Stimulated activated naive CD8-positive, alpha-beta T cell treated with anti-CD3 and anti-CD28 coated beads, Interleukin-15, Interleukin-2, amounts not matched to agents 100 U/mL and 50 U/mL, for 24 hours (primary cell): ENCODE results near the gene CXCL8.
"Not testable (repeated sequence)": the region's sequence is repeated elsewhere in the genome, so short reads cannot be mapped to it uniquely, and the experiment has no call there.

ENCODE experiments used
- ATAC-seq: fragments of 150-1000 bp; cut with Tn5 transposase; one replicate; pipeline ENCODE4 v1.10.0; 2021
- DNase-seq: peaks from one replicate; pipeline ENCODE4 v3.0.0; 2021

Gene CXCL8

DNA sequence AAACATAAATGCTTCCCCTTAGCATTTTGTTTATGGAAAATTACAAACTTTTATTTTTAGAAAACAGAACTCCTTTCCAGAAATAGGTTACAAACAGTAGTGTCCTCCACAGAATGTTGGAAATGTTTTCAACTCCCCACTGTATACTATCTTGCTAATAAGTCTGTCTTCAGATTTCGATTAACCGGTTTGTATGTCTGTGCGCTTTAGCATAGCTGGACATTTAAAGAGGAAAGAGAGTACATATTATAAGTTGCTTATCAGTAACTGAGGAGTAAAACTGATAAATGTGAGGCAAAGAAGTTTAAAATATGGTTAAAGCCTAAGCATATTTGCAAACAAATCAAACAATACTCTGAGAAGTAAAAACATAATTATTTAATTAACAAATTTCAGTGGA, 3.4 kb downstream of the CXCL8 start:
- ATAC-seq, result no peak
- no peak for DNase-seq

DNA sequence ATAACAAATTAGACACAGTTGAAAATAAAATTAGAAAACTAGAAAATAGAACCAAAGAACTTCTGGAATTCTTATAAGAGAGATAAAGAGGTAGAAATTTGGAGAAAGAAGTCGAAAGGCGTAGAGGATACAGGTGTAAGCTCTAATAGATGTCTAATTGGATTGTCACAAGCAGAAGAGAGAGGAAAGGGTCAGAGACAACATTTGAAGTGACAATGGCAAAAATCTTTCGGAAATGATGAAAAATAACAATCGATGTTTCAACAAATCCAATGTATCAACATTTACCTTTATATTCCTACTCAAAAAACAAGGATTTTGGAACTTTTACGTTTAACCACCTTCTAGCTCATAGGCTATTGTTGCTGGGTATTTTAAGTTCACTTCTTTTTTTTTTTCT, 3.8 kb downstream of the CXCL8 start:
- no peak for ATAC-seq

DNA sequence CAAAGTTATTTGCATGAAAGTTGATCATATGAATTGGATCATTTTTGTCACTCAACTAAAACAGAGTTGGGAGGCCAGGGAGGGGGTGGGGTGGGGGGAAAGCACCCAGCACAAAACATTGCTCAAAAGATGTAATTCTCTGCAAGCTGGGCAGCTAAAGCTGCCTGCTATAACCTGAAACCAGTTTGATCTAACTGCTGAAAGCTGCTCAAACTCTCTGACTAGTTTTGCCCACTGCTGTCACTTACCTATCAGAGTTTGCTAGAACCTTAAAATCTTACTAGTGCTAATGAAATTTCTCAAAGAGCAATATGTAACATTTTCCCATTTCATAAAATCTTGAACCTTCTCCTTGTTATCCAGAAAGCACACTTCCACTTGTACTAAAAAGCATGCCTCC, 10.4 kb downstream of the CXCL8 start:
- DNase-seq (no peak), ATAC-seq (no peak)

More for the DNA sequence above, 3.8 kb downstream of the CXCL8 start:
- DNase-seq, result no peak

DNA sequence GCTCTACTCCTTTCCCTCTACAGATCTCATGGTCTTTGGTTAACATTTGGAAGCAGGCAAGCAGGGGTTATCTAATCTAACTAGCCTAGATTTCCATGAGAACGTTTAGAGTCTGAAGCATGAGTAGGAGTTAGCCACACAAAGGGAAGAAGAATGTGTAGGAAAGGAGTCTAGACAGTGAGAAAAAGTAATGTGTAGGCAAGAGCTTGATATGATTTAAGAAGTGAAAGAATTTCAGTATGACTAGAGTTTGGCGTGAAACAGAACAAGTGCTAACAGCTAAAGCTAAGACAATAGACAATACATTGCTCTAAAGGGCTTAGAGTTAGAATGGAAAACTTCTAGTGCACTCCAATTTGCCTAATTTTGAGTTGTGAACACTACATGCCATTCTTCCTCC, 10.8 kb downstream of the CXCL8 start:
- DNase-seq, result no peak
- ATAC-seq, result no peak

DNA sequence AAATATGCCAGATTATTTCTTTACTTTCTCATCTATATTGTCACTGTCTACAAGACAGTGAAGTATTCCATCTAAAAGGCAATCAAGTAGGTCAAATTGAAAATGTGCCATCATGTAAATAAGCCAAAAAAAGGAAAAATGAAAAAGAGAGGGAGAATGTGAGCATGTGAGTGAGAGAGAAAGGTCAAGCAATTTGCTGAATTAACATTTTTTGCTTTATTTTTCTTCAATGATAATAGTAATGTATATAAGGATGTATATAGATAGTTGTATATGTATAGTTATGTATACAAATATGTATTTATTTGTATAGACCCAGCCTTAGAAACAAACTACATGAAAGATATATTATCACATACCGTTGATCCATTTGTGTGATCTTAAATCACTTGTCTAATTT, 11.5 kb downstream of the CXCL8 start:
- ATAC-seq, result no peak
- no peak for DNase-seq

DNA sequence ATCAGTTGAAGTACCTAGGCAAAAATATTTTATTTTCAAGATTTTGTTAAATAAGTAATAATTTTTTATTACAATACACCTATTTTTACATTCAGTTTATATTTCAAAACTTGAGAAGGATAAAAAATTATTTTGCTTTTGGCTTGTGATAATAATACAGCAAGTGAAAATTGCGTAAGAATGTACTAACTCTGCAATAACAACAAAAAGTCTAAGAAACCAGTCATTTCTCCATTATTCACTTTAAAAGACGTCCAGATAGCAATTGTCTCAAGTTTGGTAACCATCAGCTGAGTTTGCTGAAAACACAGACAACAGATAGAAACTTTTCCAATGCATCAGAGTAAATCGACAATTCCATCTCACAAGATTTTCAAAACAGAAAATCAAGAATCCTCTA, 12.1 kb downstream of the CXCL8 start:
- DNase-seq, result no peak
- ATAC-seq, result no peak

DNA sequence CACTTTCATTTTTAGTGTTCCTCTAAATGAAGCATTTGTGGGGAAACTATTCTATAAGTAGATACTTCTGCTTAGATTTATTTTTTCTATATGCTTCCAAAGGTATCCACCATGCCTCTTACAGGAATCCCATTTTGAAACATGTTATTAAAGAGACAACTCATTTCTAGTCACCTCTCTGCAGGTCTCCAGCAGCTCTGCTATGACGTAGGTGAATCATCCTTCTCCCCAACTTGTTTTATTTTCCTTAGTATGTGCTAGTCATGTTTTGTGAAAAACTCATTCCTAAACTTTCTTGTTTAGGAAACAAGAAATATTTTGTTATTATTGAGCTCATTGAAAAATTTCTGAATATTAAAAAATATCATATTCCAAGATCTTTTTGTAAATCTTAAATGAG, 12.8 kb downstream of the CXCL8 start:
- DNase-seq, result no peak
- ATAC-seq, result no peak

DNA sequence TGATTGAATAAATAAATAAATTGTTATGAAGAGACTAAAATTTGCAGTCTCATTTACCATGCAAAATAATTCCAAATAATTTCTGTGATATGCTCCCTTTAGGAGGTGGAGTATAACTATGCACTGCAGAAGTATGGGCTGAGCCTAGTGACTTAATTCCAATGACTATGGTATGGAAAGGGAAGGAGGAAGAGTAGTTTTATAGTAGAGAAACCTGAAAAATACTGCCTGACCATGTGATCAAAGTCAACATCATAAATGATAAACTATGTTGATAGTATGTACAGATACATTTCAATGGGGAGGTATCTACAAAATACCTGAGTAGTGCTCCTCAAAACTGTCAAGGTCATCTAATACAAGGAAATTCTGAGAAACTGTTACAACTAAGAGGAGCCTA, 14.6 kb downstream of the CXCL8 start:
- no peak for ATAC-seq
- DNase-seq, result no peak

DNA sequence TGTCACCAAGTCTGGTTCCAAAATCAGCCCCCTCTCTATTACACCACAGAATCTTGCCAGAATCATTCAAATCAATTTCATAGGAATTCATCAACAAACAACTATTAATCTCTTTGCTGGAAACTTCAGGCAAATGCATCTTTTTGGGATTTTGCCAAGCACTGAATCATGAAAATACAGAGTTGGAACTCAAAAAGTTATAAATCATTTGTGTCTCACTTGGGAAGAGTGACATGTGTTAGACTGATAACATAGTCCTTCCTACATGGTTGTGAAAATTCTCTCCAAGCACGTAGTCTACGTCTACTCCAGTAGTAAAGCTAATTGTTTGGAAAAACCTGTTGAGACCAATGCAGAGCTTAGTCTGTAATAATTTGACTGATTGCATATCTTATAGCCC, 19.0 kb downstream of the CXCL8 start:
- no peak for DNase-seq
- no peak for ATAC-seq

DNA sequence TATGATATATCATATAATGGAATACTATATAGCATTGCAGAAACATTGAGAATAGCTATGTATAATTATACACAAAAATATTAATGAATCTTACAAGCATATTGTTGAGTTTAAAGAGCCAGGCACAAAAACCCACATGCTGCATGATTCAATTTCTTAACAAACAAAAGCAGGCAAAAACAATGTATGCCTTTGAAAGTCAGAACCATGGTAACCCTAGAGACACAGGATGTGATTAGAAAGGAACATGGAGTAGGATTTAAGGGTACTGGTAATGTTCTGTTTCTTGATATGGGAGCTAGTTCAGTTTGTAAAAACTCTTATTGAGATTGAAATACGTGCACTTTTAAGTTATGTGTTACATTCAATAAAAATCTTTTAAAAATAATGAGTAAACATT, 21.5 kb downstream of the CXCL8 start:
- no peak for ATAC-seq

DNA sequence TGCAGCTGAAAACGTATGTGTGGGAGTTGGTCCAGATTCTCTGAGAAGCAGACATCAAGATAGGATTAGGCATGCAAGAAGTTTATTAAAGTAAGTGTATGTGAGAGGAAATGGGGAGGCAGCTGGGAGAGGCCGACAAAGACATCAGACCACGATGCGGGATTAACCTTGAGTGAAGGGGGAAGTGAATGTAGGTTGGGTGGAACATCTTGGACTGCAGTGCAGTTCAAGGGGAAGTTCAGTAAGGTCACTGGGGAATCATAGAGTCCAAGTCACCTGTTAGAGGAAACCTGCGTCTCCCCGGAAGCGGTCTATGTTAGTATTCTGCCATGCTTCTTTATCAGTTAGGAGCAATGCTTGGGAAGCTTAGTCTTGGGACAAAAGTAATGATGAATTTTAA, 22.0 kb downstream of the CXCL8 start:
- no peak for ATAC-seq
- no peak for DNase-seq

More for the DNA sequence above, 21.5 kb downstream of the CXCL8 start:
- no peak for DNase-seq

DNA sequence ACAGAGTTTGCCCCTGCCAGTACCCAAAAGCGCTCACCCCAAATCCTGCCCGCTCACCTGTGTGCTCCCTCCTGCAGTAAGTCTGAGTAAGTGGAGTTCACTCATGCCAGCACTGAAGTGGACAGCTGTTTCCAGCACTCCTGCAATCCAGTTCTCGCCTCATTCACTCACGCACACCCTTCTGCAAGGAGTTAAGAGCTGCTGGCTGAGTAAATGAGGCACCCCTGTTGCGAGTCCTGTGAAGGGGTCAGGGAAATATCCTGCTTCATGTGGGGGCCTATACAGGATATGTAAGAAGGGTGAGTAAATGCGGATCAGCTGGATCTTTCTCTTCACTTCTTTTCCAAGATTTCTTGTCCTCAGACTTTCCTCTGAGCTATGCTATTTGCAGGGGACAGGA, 23.5 kb downstream of the CXCL8 start:
- ATAC-seq, result no peak

DNA sequence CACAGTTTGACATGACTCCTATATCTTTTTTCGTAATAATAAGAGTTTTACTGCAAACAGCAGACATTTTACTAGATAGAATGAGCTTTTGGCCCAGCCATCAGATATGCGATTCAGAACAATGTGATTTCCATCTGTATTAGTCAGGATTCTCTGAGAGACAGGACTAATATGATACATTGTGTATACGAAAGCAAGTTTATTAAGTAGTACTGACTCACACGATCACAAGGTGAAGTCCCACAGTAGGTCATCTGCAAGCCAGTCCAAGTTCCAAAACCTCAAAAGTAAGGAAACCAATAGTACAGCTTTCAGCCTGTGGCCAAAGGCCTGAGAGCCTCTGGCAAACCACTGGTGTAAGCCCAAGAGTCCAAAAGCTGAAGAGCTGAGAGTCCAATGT, 24.1 kb downstream of the CXCL8 start:
- DNase-seq (no peak), ATAC-seq (no peak)

More for the DNA sequence above, 23.5 kb downstream of the CXCL8 start:
- DNase-seq, result no peak

DNA sequence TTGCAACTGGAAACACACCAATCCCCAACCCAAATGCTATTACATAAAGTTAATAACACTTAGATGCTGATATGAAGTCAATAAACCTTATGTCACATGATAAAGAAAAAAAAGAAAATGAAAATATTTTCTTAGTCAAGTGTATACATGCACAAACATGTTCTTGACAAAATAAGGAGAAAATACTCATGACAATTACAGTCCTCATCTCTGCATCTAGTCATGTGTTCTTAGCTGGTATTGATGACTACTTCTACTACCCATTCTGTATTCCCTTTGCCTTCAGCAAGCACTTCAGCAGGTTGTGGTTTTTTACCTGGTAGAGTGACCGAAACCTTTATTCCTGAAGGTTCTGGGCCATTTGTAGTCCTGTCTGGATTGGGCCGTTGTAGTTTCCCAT, 24.9 kb downstream of the CXCL8 start:
- DNase-seq (no peak), ATAC-seq (no peak)

DNA sequence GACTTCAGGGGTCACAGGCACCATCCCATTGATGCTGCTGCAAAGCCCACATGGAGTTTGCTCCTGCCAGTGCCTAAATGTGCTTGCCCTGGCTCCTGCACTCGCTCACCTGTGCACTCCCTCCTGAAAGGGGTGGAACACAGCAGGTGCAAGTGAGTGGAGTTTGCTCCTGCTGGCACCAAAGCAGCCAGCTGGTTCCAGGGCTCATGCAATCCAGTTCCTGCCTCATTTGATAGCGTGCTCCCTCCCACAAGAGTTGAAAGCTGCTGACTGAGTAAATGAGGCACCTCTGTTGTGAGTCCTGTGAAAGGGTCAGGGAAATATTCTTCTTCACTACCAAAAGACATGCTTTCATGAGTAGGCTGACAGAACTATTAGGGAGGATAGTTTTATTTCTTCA, 30.5 kb downstream of the CXCL8 start:
- ATAC-seq, result no peak
- no peak for DNase-seq

DNA sequence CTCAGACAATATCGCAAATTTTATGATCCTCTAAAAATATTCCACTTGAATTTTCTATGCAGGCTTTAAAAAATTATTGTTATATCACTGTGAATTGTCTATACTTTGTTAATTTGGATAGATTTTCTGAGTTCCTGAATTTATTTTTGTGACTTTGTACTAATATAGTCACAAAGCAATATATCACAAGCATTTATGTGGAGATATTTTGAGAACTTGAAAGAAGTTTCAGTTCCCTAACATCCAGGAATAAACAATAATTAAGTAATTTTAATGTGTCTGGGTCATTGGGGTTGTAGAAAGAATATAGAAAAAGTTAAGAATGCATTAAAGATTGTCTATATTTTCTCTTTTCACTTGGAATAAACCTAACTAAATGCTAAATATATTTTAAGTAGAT, 32.0 kb downstream of the CXCL8 start:
- no peak for ATAC-seq
- no peak for DNase-seq

DNA sequence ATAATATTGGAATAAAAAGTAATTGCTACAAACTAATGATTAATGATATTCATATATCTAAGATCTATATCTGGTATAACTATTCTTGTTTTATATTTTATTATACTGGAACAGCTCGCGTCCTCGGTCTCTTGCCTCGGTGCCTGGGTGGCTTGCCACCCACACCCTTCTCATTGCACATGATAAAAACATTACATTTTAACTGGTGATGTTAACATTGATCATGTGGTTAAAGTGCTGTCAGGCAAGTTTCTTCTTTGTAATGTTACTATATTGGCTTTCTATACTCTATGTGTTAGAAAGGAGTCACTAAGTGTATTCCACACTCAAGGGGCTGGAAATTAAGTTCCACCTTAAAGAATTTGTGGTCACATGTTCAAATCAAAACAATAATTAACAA, 34.0 kb downstream of the CXCL8 start:
- not testable (repeated sequence) for DNase-seq

DNA sequence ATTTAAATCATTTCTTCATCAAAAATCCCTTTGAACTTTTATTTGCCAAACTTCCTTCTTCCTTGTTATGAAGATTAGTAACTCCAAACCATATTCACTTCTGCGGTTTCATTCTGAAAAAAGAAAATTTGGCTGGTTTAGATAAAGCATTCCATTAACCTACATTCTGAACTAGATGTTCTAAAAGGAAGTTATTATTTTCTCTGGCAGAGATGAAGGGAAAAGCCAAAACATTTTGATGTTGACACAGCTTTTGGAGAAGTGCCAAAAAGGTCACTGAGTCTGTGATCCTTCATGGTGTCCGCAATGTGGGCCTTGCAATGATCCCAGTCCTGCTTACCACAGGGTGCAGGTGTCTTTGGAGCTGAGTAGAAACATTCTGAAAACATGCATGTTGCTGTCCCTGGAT, 36.0 kb downstream of the CXCL8 start:
- DNase-seq (no peak), ATAC-seq (no peak)

More for the DNA sequence above, 34.0 kb downstream of the CXCL8 start:
- ATAC-seq, result not testable (repeated sequence)

DNA sequence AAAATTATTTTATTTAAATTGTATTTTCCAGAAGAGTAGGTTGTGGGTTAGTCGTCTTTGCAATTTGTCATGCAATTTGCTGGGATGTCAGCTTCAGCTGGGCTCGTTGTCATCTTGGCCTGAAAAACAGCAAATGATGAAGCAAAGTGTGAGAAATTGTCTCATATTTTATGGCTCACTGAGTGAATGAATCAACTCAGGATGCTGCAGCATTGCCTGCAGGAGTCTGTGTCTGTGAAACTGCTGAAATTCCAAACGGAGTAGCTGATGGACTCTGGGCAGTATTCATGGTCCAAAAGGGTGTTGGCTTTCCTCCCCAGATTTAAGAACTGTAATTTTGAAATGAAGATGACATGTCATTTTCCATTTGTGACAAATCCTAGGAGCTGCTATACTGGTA, 37.2 kb downstream of the CXCL8 start:
- no peak for DNase-seq
- ATAC-seq, result no peak

DNA sequence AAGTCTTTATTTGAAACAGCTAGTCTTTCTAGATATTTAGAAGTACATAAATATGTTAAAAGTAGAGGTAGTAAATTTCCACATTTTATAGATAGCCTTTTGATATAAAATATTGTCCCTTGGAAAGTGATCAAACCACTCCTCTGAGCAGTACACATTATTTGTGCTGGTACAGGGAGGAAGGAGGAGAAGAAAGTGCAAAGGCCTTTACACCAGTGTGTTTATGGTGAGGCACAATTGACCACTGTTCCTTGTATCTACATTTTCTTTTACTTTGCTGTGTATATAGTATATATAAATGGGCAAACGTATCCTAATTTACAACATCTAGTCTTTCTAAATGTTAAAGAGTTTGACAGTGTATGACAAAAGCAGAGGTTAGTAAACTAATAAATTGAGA, 39.9 kb downstream of the CXCL8 start:
- DNase-seq (no peak), ATAC-seq (no peak)

DNA sequence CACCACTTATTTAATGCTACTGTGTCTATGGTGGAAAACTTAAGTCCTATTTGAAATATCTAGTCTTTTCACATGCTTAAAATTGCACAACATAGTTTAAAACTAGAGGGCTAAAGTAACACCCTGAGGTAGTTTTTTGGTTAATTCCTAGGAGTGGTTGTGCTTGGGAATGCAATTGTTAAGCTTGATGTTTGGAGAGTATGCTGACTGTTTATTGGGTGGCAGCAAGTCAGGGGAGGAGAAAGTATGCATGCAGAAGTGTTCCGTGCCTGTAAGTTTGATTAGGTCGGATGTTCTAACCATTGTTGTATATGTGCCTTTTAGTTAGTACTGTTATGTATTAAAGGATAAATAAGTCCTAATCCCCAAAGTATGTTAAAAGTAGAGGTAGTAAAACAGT, 40.5 kb downstream of the CXCL8 start:
- ATAC-seq (no peak), DNase-seq (no peak)

DNA sequence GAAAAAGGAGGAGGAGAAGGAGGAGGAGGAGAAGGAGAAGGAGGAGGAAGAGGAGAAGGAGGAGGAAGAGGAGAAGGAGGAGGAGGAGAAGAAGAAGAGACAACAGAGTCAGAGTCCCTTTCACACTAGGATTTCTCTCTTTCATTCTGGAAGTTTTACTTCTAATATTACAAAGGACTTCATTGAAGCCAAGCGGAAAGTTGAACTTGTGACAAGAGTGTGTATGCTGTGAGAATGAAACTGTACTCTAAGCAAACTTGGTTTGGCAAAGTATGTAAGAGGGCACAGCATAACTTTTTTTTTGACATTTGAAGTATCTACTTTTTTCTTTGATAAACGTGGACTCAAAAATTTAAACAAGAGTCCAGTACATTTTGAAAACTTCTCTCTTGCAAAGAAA, 48.0 kb downstream of the CXCL8 start:
- ATAC-seq, result no peak
- no peak for DNase-seq
